WERI-Rb-1 (cell line): ENCODE results near the gene PRX.

ENCODE experiments used
- DNase-seq: peaks from one replicate; pipeline ENCODE4 v3.0.0-alpha.2; 2020
- H3K27ac ChIP-seq: fragments of 250-450 bp; sonication (Bioruptor Pico); 2 replicates; pipeline ENCODE4 v1.5.1; 2020; ENCODE audit warnings: mild to moderate bottlenecking, moderate library complexity
- H3K27me3 ChIP-seq: fragments of 250-450 bp; sonication (Bioruptor Pico); 2 replicates; pipeline ENCODE4 v1.5.1; 2021; ENCODE audit warnings: mild to moderate bottlenecking, low read depth, moderate library complexity; ENCODE audit not compliant: insufficient read depth, severe bottlenecking
- H3K36me3 ChIP-seq: fragments of 250-450 bp; sonication (Bioruptor Pico); 2 replicates; pipeline ENCODE4 v1.5.1; 2020; ENCODE audit warnings: mild to moderate bottlenecking, moderate library complexity
- H3K4me3 ChIP-seq: 2 replicates; pipeline ENCODE4 v1.5.1; 2011; ENCODE audit warnings: low read depth, mild to moderate bottlenecking, control low read depth, low read length
- H3K9me3 ChIP-seq: fragments of 250-450 bp; sonication (Bioruptor Pico); 2 replicates; pipeline ENCODE4 v1.5.1; 2021; ENCODE audit warnings: mild to moderate bottlenecking, moderate library complexity; ENCODE audit not compliant: severe bottlenecking
- CTCF ChIP-seq: IDR thresholded peaks from 2 replicates; pipeline ENCODE4 v1.5.1; 2011; ENCODE audit warnings: low read depth, mild to moderate bottlenecking, control low read depth, inconsistent platforms, low read length

PRX gene

GRCh38 chr19:40420766-40421765 lies 7.9 kb upstream of the PRX start:
- Histone ChIP-seq H3K4me3 (peak overlapping the region; percentile 84), H3K36me3 (0 out of 2 replicates have a peak, but pooled peaks cover 3% of the 10 kb centered on the region), H3K27me3 (no peaks in the 10 kb centered on the region), H3K9me3 (no peaks in the 10 kb centered on the region), H3K27ac (peak overlapping the region; percentile 96)
- peak; percentile 86 for DNase-seq
- TF ChIP-seq CTCF, result peak; percentile 87

- H3K27ac ChIP-seq, result peak overlapping the region; percentile 96
- H3K4me3 ChIP-seq, result peak overlapping the region; percentile 84
- H3K9me3 ChIP-seq, result no peaks in the 10 kb centered on the region
- H3K27me3 ChIP-seq, result no peaks in the 10 kb centered on the region
- no peak for DNase-seq
- 0 out of 2 replicates have a peak, but pooled peaks cover 1% of the 10 kb centered on the region for H3K36me3 ChIP-seq
- no peak for TF ChIP-seq CTCF
These were observed 7.2 kb upstream of the PRX start for GRCh38 chr19:40420451-40420765.

GRCh38 chr19:40419780-40420179 lies 6.6 kb upstream of the PRX start:
- Histone ChIP-seq H3K36me3 (no peaks in the 10 kb centered on the region), H3K27ac (no peak overlapping the region), H3K27me3 (no peaks in the 10 kb centered on the region), H3K4me3 (no peak overlapping the region), H3K9me3 (no peaks in the 10 kb centered on the region)
- TF ChIP-seq CTCF, result no peak
- DNase-seq, result no peak

GRCh38 chr19:40419066-40419612 lies 6.0 kb upstream of the PRX start:
- Histone ChIP-seq H3K9me3 (no peaks in the 10 kb centered on the region), H3K27me3 (no peaks in the 10 kb centered on the region), H3K27ac (no peak overlapping the region), H3K4me3 (no peak overlapping the region), H3K36me3 (no peaks in the 10 kb centered on the region)
- no peak for DNase-seq
- TF ChIP-seq CTCF, result no peak

GRCh38 chr19:40418040-40418439 lies 4.9 kb upstream of the PRX start:
- TF ChIP-seq CTCF, result no peak
- H3K36me3 ChIP-seq, result no peaks in the 10 kb centered on the region
- H3K27ac ChIP-seq, result no peak overlapping the region
- H3K9me3 ChIP-seq, result no peaks in the 10 kb centered on the region
- no peak for DNase-seq
- no peaks in the 10 kb centered on the region for H3K27me3 ChIP-seq
- no peak overlapping the region for H3K4me3 ChIP-seq
